Effector CD8-positive, alpha-beta T cell (primary cell): ENCODE data around the gene KRTCAP2.

Experiments
- DNase-seq: peaks from one replicate; lab custom pipeline; 2025; lab: John Stamatoyannopoulos, UW

Gene KRTCAP2

DNA sequence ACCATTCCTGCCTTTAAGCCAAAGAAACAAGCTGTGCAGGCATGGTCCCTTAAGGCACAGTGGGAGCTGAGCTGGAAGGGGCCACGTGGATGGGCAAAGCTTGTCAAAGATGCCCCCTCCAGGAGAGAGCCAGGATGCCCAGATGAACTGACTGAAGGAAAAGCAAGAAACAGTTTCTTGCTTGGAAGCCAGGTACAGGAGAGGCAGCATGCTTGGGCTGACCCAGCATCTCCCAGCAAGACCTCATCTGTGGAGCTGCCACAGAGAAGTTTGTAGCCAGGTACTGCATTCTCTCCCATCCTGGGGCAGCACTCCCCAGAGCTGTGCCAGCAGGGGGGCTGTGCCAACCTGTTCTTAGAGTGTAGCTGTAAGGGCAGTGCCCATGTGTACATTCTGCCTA, 38.8 kb downstream of the KRTCAP2 start:
- DNase-seq: no peak

DNA sequence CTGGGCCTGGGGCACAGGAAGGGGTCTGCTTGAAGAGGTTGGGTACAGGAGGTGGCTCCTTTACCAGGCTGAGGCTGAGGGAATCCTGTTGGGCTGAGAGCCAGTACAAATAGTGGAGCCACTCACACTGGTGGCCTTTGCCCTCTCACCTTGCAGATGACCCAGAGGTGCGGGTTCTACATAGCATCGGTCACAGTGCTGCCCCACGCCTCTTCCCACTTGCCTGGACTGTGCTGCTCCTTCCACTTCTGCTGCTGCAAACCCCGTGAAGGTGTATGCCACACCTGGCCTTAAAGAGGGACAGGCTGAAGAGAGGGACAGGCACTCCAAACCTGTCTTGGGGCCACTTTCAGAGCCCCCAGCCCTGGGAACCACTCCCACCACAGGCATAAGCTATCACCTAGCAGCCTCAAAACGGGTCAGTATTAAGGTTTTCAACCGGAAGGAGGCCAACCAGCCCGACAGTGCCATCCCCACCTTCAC, 39.3 kb downstream of the KRTCAP2 start:
- no peak for DNase-seq

DNA sequence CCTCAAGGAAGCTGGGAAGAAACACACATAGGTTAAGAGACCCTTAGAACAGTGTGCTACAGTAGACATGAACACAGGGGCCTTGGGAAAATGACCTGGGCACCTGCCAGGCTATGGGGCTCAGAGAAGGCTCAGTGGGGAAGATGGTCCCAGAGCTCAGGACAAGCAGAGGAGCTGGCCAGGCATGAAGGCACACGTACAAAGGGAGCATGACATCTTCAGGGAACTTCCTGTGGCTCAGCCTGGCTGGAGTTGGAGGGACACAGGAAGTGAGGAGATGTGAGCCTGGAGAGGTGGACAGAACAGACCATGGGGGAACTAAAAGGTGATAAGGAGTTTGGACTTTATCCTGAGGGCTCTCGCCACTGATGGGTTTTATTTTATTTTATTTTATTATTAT, 41.2 kb downstream of the KRTCAP2 start:
- no peak for DNase-seq

DNA sequence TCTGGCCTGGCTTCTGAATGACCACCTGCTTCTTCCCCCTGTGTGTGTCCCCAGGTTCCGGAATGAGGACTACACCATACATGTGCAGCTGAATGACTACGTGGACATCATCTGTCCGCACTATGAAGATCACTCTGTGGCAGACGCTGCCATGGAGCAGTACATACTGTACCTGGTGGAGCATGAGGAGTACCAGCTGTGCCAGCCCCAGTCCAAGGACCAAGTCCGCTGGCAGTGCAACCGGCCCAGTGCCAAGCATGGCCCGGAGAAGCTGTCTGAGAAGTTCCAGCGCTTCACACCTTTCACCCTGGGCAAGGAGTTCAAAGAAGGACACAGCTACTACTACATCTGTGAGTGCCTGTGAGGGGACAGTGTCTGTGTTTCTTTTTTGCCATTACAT, 41.8 kb downstream of the KRTCAP2 start:
- no peak for DNase-seq

- no peak for DNase-seq
Observed at GRCh38 chr1:155130272-155131006, 42.7 kb downstream of the KRTCAP2 start.

DNA sequence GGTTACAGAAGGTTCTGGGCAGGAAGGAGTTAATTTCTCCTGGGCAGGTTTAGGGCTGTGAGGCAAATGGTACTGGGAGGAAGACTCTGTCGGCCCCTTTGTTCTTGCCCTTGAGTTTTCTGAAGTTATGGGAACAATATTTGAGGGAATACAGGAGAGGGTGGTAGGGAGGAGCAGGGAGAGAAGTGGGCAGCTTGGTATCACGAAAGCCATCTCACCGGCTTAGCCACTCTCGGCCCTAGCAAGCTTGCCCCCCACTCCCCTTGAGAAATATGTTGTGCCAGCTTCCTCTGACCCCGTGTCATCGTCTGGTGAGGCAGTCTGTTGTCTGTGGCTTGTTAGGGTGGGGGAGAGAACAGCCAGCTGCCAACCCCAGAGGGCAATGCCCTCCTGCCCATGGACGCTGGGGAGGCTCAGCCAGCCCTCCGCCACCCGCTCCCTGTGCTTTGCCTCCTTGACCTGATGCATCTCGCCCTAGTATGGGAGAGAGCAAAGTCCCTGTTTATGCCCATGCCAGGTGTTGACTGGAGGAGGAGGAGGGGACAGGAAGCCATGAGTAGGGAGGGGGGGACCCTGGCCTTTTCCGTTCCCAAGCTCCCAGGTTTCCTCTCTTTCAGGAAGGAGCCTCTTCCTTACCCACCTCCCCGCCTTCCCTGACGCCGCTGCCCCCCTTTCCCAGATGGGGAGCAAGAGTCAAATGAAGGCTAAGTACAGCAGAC, 44.2 kb downstream of the KRTCAP2 start:
- DNase-seq: no peak

DNA sequence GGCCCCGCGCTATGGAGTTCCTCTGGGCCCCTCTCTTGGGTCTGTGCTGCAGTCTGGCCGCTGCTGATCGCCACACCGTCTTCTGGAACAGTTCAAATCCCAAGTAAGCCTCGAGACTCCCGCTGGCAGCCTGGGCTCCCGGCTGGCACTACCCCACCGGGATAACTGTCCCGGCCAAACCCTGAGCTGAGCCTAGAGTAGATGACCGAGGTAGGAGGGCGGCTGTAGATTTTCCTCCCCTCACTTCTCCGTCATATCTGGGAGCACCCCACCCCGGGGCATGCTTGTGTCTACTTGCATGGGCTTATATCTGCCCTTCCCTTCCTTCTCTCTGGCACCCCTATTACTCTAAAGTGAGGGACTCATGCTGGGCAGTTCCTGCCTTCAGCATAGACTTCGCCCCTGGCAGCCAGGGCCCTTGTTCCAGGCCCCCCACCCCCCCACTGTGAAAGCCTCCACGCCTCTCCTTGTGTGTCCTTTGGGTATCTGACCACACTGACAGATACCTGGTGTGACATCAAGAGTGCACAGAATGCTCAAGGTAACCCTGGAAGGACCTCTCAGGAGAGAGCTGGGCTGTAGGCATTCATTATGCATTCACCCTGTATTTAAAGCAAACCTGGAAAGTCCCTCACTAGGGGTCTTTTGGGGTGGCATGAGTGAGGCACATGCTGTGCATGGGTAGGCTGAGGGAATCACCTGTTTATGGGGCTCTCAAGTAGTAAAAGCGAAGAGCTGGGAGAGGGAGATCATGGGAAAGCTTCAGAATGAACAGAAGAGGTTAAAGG, 44.9 kb downstream of the KRTCAP2 start:
- no peak for DNase-seq

DNA sequence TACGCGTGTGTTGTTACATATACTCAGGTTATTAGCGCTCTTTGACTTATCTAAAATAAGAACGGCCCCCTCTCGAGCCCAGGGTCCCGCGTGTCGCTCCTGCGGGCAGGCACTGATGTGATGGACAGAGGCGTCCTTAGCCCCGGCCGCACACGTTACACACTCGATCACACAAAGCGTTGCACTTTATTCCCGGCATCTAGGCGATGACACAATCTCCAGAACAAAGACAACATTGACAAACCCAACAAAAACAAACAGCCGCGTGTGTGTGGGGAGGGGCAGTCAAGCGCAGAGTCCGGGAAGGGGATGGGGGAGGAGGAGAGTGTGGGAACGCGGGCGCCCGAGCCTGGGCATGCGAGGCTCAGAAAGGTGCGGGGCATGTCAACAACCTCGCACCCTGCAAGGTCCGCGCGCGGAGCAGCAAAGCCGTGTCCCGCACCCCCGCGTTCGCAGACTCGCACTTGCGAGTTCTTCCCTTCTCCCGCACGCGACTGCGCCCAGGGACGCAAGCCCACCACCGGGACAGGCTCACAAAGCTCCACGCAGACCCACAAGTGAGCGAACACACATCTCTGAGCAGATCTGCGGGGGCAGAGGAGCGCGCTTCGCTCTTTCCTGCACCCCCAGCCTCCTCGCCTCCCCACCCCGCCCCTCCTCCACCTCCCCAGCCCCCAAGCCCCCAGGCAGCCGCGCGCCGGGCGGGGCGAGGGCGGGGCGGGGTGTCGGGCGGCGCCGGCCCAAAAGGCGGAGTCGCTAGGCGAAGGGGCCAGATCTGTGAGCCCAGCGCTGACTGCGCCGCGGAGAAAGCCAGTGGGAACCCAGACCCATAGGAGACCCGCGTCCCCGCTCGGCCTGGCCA, 45.8 kb downstream of the KRTCAP2 start, which contains the start of gene EFNA1:
EFNA1 (plus strand) TSS at position 772 of the 862 bp plus-strand sequence. CDS start 102 bp downstream, outside the sequence.
- DNase-seq: peak; percentile 34

DNA sequence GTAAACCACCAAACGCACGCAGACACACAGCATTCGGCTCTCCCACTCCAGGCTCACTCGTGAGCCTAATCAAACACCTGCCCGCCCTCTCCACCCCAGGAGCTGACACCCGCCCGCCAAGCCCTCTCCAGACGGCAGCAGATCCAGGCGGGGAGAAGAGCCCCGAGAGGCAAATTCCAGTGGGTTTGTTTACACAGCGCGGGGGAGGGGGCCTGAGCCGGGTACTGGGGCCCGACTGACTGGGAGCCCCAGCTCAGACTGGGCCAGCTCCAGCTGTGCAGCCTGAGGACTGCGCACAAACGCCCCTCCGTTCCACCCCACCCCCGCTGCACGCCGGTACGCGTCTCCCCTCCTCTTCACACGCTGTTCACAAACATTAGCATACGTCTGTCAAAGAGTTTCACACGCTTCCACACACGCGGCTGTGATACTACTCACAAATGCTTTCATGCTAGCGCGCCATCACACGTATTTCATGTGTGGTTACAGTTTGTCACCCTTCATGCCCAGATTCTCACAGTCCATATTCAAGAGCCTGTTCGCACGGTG, 46.5 kb downstream of the KRTCAP2 start:
- DNase-seq: no peak

DNA sequence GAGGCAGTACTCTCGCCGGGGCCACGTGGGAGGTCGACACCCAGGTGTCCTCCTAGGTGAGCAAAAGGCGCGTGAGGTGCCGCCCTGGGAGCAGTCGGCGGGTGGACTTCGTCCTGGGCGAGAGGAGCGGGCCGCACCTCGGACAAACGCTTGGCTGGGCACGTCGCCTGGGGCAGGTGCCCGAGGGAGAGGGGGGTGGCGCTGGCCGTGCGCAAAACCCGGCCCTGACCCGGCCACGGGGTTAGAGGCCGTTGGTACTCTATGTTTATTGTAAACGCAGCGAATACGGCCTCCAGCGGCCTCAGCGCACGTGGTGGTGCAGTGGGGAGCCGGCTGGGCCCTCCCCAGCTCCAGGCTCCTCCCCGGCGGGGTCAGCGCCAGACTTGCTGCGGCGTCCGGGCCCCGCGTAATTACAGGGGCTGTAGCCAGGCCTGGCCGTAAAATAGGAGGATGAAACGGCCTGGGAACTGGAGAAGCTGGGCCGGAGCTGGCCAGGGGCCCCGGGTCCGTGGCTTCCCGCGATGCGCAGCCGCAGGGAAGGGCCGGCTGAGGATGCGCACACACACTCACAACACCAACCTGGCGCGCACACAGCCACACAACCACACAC, 47.1 kb downstream of the KRTCAP2 start:
- DNase-seq: no peak

DNA sequence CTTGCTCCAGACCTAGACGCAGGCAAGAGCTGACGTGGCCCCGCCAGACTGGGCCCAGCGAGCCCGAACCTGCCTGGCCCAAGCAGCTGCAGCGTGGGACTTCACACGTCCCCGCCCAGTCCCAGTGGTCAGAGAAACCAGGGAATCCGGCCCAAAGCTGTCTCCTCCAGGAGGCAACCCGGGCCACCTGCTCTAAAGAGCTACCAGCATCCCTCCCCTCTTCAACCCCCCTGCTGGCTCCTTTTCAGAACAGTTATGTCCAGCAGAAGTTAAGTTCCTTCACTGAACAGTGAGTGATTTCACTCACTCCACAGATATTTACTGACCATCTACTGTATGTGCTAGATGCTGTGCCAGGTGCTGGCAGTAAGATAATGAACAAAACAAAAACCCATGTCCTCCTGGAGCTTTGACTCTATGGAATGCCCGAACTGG, 47.6 kb downstream of the KRTCAP2 start:
- no peak for DNase-seq

GRCh38 chr1:155124503-155125463, 48.3 kb downstream of the KRTCAP2 start:
- DNase-seq: no peak

DNA sequence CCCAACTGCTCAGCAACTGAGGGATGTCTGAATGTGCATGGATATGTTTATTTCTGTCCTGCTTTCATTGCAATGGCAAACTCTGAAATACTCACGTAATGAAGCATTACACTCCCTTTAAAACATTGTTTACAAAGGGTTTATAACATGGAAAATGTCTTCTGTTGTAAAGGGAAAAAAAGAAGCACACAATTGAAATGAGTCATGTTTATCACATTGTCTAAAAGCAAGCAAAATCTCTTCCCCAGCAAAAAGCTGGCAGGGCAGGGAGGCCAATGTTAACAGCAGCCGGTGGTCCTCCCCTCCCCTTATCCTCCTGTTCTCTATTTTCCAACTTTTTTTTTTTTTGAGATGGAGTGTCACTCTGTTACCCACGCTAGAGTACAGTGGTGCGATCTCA, 49.3 kb downstream of the KRTCAP2 start:
- DNase-seq: no peak

DNA sequence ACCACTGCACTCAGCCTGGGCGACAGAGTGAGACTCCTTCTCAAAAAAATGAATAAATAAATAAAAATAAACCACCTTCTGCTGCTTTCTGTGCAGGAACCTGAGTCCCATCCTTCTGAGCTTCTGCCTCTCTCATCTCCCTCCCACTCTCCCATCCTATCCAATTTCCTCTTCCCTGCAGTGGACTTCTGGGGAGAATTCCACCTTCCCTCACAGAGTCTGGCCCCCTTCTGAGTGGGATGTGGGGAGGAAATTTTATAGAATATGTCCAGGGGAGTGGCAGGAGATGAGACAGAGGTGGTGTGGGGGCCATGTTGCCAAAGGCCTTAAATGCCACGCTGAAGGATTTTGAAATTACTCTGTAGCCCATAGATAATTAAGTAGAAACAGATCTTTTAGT, 50.8 kb downstream of the KRTCAP2 start:
- DNase-seq: no peak

- DNase-seq: no peak
Observed at GRCh38 chr1:155121249-155121648, 51.9 kb downstream of the KRTCAP2 start.

DNA sequence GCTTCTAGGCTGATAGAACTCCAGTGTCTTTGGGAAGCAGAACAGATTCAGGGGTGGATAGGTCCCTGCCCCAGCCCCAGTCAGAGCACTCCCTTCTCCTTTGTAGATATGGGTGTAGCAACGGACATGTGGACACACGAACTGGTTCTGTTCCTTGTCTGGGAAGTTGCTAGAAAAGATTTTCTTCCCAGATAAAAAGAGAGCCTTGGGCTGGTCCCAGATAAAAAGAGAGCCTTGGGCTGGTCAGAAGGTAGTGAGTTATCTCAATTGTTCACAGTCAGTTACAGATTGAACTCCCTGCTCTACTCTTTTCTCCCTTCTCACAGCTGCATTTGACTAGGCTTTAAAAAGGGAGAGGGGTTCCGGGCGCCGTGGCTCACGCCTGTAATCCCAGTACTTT, 52.9 kb downstream of the KRTCAP2 start:
- no peak for DNase-seq
